K562 (cell line): Measurements from ENCODE around the gene TRPM2. TPM values are rescaled to one million over a fixed set of nuclear protein-coding genes. Genes with fewer than 3 reads are reported as not detected.

Source experiments
- CREM ChIP-seq: IDR thresholded peaks from 2 replicates; pipeline ENCODE4 v1.6.1; 2014; ENCODE audit warnings: antibody characterized with exemption, low read depth
- FOXK1 ChIP-seq: sonication (generic); formaldehyde crosslinking; IDR thresholded peaks from 2 replicates; pipeline ENCODE4 v1.8.0; 2022; ENCODE audit warnings: missing genetic modification reagents, mild to moderate bottlenecking, borderline replicate concordance
- MBD1 ChIP-seq: fragments of 250-450 bp; sonication (Bioruptor Pico); IDR thresholded peaks from 2 replicates; pipeline ENCODE4 v1.8.0; 2022; ENCODE audit warnings: inconsistent platforms
- NBN ChIP-seq: fragments of 450-650 bp; IDR thresholded peaks from 2 replicates; pipeline ENCODE4 v1.6.1; 2016; ENCODE audit warnings: low read depth, mild to moderate bottlenecking
- PRDM10 ChIP-seq: fragments of 450-650 bp; IDR thresholded peaks from 2 replicates; pipeline ENCODE4 v1.6.1; 2018; ENCODE audit not compliant: partially characterized antibody
- TCF15 ChIP-seq: fragments of 250-450 bp; sonication (Bioruptor Pico); IDR thresholded peaks from 2 replicates; pipeline ENCODE4 v1.8.0; 2022; ENCODE audit warnings: moderate library complexity, mild to moderate bottlenecking, inconsistent platforms
- polyA plus RNA-seq, 8 experiments: library from polyadenylated mRNA; depleted of rRNA in 4 of 8; stranded (reverse) in 5 of 8; unstranded in 3 of 8; fragments of >200 nt; fragmentation: Nextera tagmentation in 2 of 8; fragmentation: Illumina TruSeq in 1 of 8; extraction: Ambion mirVana in 2 of 8; extraction: Trizol in 1 of 8; gene quantifications; 2 replicates each; pipeline versions ENCODE4 v1.2.1 to v1.2.3, GENCODE V29; 2011 to 2014; ENCODE audit warnings: inconsistent platforms in 1 of 8, missing spikeins in 1 of 8
- total RNA-seq, 7 experiments: library from RNA; depleted of rRNA in 6 of 7; stranded (reverse); fragments of >200 nt in 6 of 7; fragmentation: Illumina TruSeq in 2 of 7; extraction: Trizol in 2 of 7; gene quantifications; 2 replicates each; pipeline versions ENCODE4 v1.2.1 to v1.2.3, GENCODE V29; 2011 to 2021; ENCODE audit warnings: low replicate concordance in 1 of 7

Gene TRPM2
- total and polyA plus RNA-seq, 9 of the 15 experiments (the other 6 are each of a cell fraction or from before 2014, with no cell fraction given): 0.33 to 2.1 (median 0.98) TPM; not detected in 2

- TF ChIP-seq PRDM10: no peak
- TF ChIP-seq TCF15 (CRISPR knock-in tag): no peak
- no peak for TF ChIP-seq MBD1
- no peak for TF ChIP-seq FOXK1
- no peak for TF ChIP-seq CREM
- TF ChIP-seq NBN: no peak
Measured at GRCh38 chr21:44351535-44352252, 1.7 kb upstream of the TRPM2 start (continued).
